DMS153 treated with DMSO at 0.1 percent for 48 hours (cell line): ENCODE data around the gene RPS19BP1.
A peak's percentile ranks its signal among the peaks of the same experiment; 100 is the strongest.

ENCODE experiments used
- DNase-seq: peaks from one replicate; lab custom pipeline; 2025; ENCODE audit not compliant: unreplicated experiment; lab: John Stamatoyannopoulos, UW

RPS19BP1 gene

GRCh38 chr22:39532215-39533073, at the start of gene RPS19BP1:
TSS of gene RPS19BP1 (minus strand) at chr22:39532748. CDS start at chr22:39532738, 10 bp downstream.
- DNase-seq = peak; percentile 99

DNA sequence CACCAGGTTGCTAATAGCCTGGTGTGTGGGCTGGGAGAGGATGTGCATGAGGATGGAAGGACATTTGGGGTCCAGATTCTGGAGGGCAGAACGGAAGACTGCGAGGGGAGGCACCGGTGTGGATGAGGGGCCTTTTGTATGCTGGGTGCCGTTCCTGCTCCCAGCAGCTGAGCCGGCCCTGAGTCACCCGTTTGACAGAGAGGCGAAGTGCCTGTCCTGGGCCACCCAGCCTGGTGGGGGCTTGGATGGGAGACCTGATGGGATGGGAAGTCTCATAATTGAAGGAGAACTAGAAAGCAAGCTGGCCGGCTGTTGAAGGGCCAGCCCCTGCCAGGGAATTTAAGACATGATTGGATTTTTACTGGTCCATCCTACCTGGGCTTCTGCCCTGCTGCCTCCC, 48.8 kb upstream of the RPS19BP1 start:
- no peak for DNase-seq

- DNase-seq = no peak
These were observed 48.2 kb upstream of the RPS19BP1 start for GRCh38 chr22:39580795-39581194.

DNA sequence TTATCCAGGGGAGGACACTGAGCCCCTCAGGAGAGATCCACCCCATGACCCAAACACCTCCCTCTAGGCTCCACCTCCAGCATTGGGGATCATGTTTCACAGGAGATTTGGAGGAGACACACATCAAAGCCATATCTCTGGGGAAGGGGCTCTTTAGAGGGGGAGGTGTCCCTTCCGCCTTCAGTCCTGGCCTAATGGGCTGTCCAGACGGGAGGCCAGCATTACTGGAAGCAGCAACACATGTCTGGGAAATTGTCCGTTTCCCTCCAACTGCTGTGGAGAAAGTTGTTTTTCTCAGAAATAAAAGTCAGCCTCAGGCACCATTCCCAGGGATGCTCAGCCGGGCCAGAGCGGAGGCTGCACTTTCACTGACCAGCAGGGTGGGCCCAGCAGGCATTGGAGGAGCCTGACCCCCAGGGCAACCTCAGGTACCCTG, 47.5 kb upstream of the RPS19BP1 start:
- no peak for DNase-seq

DNA sequence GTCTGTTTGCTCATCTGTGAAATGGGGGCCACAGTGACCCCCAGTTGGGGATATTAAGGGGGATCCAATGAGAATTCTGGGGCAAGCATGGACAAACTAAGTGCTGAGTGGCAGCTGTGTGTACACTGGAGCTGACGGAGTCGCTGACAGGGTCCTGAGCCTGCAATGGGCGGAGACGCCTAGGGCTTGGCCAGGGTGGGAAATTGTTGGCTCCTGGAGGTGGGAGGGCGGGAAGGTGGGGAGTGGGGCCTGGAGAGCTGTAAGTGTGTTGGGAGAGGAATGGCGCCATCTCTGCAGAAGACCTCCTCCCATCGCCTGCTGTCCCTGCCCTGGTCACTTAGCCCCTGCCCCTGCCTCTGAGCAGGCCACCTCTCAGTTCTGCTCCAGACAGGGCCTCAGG, 45.4 kb upstream of the RPS19BP1 start:
- no peak for DNase-seq

DNA sequence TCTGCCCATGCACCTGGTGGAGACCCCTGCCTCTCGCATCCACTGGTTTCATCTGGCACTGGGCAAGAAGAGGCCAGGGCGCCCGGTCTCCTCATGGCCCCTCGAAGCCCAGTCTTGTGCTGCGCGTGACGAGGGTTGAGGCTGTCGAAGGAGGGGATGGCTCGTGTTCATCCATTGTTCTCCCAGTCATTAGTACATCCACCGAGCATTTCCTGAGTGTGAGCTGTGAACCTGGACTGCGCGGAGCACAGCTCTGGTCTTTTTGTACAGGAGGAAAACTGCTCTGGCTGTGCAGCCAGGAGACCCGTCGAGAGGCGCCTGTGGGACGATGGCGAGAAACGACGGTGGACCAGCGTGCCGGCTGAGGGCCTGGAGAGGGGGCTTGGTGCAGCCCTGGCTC, 44.8 kb upstream of the RPS19BP1 start:
- no peak for DNase-seq

DNA sequence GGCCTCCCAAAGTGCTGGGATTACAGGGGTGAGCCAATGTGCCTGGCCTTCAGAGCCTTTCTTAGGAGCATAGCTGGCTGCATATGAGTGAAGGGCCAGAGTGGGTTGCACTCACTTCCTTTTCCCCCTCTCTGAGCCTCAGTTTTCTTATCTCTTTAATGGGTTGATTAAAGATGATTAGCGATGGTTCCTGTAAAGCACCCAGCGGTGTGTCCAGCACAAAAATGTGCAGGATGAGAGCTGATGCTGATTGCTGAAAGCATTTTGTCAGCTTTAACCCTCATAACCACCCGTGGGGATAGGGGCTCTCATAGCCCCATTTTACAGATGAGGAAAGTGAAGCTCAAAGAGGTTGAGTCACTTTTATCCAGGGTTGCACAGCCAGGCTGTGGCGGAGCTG, 43.5 kb upstream of the RPS19BP1 start:
- DNase-seq = no peak

DNA sequence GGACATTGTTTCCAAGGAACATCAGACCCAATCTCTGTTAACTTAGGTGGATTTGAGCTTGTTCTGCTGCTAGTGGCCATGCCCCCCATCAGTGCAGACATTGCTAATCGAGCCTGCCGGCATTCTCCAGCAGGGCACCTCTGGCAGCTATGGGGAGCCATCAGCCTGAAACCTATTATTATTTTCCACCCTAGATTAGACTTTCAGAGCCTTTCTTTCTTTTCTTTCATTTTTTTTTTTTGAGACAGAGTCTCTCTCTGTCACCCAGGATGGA, 42.9 kb upstream of the RPS19BP1 start:
- no peak for DNase-seq

- no peak for DNase-seq
These were observed 42.4 kb upstream of the RPS19BP1 start for GRCh38 chr22:39574779-39575551.

- no peak for DNase-seq
These were observed 39.0 kb upstream of the RPS19BP1 start for GRCh38 chr22:39571538-39571937.

- DNase-seq = no peak
These were observed 38.1 kb upstream of the RPS19BP1 start, which contains the start of gene CACNA1I for GRCh38 chr22:39570665-39571064. TSS of gene CACNA1I (plus strand) at chr22:39570753. CDS start at chr22:39570753, 0 bp downstream.

DNA sequence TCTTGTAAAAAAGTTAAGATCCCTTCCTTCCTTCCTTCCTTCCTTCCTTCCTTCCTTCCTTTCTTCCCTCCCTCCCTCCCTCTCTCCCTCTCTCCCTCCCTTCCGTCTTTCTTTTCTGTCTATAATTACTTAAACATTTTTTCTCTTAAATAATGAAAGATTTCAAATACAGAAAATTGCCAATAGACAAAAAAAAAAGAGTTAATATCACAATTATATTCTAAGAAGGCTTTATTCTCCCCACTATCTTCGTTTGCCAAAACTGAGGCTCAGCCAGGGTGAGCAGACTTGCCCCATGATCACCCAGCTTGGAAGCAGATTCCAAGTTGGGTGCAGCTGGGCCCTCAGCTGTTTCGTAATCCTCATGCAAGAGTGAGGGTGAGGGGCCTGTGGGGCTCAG, 37.7 kb upstream of the RPS19BP1 start:
- no peak for DNase-seq

- no peak for DNase-seq
These were observed 36.5 kb upstream of the RPS19BP1 start for GRCh38 chr22:39569066-39569465.

- no peak for DNase-seq
These were observed 35.9 kb upstream of the RPS19BP1 start for GRCh38 chr22:39568278-39568981.

DNA sequence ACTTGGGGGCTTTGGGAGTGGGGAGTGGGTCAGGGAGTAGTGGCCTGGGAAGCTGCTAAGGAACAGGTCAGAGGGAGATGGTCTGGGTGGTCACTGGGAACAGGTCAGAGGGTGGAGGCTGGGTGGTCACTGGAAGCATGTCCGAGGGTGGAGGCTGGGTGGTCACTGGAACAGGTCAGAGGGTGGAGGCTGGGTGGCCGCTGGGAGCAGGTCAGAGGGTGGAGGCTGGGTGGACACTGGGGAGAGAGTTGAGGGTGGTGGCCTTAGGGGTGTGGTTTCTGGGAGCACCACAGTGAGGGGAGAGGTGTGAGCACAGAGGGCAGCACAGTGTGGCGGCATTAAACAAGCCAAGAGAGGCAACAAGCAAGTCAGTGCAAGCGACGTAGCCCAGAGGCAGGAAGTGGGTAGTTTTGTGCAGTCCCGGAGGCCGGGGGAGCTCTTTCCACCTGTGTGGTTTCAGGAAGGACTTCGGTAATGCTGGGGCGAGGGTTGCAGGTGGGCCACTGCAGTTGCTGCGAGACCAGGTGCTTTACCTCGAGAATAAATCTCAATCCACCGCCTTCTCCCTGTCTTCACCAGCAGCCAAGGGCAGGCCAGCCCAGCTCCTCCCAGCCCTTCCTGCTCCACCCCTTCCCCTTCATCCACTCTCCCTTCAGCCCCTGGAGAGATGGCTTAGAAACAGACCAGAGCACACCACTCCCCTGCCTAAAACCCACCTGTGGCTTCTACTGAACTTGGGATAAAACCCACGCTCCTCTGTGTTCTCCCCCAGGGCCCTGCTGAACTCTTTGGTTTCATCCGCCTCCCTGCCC, 34.8 kb upstream of the RPS19BP1 start:
- DNase-seq = peak; percentile 23

GRCh38 chr22:39565414-39565944, 32.9 kb upstream of the RPS19BP1 start:
- DNase-seq = no peak

DNA sequence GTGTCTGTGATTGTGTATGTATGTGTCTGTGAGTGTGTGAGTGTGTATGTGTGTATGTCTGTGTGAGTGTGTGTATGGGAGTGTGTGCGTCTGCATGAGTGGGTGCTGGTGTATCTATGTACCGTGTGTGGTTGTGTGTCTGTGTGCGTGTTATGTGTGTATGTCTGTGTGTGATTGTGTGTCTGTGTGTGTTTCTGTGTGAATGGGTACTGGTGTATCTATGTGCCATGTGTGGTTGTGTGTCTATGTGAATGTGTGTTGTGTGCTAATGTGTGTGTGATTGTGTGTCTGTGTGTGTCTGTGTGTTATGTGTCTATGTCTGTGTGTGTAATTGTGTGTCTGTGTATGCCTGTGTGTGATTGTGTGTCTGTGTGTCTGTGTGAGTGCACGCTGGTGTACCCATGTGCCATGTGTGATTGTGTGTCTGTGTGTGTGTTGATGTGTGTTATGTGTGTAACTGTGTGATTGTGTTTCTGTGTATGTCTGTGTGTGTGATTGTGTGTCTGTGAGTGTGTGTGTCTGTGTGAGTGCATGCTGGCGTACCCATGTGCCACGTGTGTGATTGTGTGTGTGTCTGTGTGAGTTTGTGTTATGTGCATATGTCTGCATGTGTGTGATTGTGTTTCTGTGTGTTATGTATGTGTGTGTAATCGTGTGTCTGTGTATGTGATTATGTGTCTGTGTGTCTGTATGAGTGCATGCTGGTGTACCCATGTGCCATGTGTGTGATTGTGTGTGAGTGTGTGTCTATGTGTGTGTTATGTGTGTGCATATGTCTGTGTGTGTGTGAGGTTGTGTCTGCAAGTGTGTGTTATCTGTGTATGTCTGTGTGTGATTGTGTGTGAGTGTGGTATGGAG, 31.3 kb upstream of the RPS19BP1 start:
- no peak for DNase-seq

GRCh38 chr22:39562839-39563489, 30.4 kb upstream of the RPS19BP1 start:
- DNase-seq = no peak

DNA sequence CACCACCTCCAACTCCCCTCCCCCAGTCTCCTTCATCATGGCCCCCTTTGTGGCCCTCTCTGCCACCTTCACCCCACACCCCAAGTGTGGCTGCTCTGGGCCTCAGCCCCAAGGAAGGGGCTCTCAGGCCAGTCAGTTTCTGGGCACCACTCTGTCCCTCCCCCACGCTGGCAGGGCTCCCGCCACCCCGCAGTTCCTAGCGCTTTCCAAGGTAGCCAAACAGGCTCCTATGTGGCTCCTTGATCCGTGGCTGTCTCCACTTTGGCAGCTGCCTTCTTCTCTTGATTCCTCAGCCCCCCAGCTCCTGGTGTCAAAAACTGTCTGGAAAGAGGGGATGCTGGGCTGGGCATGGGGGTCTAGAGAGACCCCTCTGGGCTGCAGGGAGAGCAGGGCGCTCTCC, 27.6 kb upstream of the RPS19BP1 start:
- DNase-seq = no peak
